ENCODE data around the gene CCDC127.
A peak's percentile ranks its signal among the peaks of the same experiment; 100 is the strongest.
"Not testable (repeated sequence)": the region's sequence is repeated elsewhere in the genome, so short reads cannot be mapped to it uniquely, and the experiment has no call there.

Gene CCDC127

GRCh38 chr5:201672-202071 is 16.3 kb downstream of the CCDC127 start:
- no peak for DNase-seq

DNA sequence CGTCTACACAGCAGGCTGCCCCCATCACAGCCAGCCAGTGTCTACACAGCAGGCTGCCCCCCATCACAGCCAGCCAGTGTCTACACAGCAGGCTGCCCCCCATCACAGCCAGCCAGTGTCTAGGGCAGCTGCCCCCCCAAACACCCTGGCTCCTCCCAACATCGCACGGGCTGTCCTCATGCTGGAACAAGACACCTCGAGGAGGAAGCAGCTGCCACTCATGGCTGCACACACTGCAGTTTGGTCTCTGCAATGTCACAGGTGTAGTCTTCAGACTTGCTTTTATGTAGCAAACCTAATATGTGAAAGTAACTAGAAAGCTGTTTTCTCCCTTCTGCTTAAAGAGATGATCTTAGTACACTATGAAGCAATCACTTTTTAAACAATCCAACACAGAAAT is 17.0 kb downstream of the CCDC127 start:
- DNase-seq = no peak

DNA sequence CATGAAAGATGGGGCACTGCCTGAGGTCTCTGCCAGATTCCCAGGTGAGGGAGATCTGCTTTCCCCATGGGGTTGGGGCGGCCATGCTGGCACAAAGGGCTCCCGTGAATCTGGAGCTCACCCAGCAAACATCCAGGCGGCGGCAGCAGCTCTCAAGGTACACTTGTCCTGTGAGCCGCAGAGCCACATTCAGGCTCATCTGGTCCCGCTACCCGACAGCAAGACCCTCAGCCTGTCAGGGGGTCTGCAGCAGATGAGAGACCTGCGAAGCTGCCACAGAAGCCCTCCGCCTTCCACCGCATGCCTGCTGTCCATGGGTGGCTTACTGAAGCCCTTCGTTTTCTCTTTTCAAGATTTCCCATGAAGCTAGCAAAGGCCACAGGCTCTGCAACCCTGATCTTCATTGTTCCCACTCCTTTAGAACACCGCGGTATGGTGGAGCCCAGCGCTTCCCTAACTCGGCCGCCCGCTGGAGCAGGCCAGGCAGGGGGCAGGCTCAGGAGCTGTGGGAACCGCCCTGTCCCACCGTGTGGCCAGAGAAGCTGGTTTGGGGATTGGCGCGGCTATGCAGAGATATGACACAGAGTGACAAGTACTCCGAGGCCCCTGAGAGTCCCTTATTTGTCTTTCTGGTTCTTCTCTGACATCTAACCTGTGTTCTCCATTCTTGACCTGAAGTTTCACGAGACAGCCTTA is 17.9 kb downstream of the CCDC127 start:
- DNase-seq = no peak

- DNase-seq = no peak
Measured at GRCh38 chr5:199197-199949, 18.6 kb downstream of the CCDC127 start.

DNA sequence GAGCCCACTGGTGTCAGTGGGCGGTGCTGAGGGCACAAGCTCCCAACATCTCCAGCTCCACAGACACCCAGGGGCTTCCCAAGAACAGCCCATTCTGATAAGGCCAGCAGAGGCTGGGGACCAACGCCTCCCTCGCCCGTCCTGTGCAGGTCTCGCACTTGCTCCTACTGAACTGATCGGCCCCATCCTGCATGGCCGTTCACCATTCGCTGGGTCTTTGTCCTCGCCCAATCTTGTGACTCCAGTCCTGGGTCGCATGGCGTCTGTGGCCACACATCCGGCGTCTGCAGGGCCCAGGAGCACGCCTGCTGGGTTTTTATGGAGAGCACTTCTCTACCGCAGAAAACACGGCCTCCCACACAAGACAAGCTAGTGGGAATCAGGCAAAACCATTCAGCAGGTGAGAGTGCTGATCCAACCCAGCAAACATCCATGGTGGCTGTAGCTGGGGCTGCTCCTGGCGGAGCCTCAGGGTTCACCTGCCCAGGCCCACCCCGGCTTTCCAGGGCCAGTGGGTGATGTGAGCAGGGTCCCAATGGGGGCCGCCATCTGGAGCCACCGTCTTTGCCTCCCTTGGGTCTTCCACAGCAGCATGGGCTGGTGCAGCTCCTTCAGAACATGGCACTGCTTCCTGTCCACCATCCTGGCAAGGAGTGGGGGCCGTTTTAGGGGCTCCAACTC is 19.3 kb downstream of the CCDC127 start:
- no peak for DNase-seq

DNA sequence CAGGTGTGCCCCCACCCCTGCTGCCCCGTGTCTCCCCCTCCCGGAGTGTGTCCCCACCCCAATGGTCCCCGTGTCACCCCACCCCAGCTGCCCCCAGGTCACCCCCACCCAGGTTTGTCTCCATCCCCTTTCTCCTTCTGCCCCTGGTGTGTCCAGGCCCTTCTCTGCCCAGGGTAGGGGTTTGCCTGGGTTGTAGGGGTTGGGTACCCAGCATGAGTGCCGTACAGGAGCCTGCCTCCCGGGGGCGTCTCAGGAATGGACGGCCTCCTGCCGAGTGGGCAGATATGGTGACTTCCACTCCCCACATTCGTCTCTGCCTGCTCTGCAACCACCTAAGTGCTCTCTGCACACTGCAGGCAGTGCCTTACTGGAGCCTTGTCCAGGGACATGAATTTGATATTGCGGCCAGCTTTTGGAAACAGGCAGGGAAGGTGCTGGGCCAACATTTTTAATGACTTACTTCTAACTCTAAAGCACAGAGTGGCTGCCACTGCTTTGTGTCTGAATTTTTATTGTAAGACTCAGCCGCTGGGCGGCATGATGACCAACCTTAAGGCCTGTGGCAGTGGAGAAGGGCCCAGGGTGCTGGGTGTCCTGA is 20.0 kb downstream of the CCDC127 start:
- DNase-seq = no peak

DNA sequence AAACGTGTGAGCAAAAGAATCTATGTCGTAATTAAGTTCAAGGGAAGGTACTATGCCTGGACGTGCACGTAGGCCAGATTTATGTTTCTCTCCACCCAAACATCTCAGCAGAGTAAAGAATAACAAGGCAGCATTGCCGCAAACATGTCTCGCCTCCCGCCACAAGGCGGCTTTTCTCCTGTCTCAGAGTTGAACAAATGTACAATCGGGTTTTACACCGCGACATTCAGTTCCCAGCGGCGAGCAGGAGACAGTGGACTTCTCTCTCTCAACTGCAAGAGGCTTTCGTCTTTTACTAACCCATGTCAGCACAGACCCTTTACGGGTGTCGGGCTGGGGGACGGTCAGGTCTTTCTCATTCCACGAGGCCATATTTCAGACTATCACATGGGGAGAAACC is 20.9 kb downstream of the CCDC127 start:
- DNase-seq = not testable (repeated sequence)

GRCh38 chr5:196350-196749 is 21.6 kb downstream of the CCDC127 start:
- no peak for DNase-seq

DNA sequence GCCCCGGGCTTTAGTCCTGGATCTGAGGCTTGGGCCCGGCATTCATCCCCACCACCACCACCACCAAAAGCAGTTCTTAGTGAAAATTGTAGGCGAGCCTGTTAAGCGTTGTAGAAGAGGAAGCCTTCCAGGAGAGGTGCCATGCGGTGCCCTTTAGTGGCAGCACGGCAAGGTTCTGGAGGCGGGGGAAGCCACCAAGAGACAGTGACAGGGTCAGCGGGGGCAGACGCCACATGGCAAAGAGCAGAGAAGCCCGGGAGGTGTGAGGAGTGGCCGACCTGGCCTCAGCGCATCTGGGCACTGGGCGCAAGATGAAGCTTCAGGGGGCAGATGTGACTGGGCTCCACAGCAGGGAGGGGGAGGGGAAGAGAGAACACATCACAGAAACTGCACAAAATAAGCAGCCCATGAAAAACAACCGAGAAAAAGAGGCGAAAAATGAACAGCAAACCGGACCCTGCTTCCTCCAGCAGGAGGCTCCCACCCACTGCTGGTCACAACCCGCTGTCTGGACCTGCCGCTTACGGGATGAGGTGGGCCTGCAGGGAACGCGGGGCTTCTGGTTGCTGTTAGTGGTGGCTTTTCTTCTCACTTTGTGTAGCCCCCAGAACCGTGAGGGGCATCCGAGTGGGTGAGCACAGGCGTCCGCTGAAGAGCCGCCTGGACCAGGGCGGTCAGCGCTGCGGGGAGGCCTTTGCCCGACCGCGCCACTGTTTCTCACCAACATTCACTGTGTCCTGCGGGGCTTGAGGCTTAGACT is 22.4 kb downstream of the CCDC127 start:
- no peak for DNase-seq

DNA sequence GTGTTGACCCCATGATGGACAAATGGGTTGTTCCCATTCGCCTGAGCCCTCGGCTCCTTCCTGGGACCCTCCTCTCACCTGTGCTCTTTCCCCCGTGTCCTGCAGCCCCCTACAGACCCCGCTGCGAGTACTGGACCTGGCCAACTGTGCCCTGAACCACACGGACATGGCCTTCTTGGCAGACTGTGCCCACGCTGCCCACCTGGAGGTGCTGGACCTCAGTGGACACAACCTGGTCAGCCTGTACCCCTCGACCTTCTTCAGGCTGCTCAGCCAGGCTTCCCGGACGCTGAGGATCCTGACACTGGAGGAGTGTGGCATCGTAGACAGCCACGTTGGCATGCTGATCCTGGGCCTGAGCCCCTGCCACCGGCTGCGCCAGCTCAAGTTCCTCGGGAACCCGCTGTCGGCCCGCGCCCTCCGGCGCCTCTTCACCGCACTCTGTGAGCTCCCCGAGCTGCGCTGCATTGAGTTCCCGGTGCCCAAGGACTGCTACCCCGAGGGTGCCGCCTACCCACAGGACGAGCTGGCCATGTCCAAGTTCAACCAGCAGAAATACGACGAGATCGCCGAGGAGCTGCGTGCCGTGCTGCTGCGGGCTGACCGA is 23.2 kb downstream of the CCDC127 start:
- DNase-seq = no peak

DNA sequence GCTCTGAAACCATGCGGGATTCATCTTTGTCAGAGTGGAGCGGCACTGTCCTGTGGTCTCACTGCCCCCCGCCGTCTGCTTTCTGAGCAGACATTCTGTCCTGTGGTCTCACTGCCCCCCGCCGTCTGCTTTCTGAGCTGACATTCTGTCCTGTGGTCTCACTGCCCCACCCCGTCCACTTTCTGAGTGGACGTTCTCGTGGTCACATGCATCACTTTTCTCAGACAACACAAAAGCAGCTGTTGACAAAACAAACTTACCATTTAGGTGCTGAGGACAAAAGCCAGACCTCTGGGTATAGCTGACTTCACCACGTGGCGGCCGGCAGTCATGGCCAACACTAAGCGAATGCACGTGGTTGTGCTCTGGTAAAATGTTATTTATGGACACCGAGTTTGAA is 23.9 kb downstream of the CCDC127 start:
- DNase-seq = no peak

- DNase-seq = no peak
Measured at GRCh38 chr5:192970-193831, 24.8 kb downstream of the CCDC127 start.

GRCh38 chr5:192691-192969 is 25.3 kb downstream of the CCDC127 start:
- no peak for DNase-seq

- DNase-seq = no peak
Measured at GRCh38 chr5:191949-192690, 25.8 kb downstream of the CCDC127 start.

DNA sequence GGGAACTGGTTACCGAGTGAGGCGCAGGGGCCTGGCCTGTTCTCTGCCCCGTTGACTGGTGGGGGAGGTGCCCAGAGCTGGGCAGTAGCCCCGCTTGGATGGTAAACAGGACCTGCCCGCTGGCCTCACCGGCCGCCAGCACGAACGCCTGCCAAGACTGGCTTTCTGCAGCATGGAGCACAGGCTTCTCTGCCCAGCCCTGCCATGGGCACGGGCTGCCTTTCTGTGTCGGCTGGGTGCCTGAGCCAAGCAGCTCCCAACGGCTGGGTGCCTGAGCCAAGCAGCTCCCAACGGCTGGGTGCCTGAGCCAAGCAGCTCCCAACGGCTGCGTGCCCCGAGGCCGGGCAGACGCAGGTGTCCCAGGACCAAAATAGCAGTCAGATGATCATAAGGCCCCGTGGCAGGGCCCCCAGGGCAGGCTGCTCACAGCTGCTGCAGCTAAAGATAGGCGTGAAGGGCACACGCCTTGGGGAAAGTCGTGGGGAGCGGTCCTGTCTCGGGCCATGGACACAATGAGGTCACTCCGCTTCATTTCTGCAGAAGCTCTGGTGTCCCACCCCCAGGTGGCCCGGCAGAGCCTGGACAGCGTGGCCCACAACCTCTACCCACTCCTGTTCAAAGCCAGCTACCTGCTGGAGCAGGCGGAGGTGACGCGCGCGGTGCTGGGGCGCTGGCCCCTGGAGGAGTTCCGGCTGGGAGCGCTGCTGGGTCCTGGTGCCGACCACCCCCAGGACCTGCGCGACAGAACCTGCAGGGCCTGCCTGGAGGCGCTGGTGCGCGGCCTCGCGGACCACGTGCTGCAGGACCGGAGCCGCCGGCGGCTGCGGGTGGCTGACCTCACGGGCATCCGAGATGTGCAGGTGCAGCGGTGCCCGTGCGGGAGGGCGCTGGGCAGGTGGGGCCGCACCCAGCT is 26.7 kb downstream of the CCDC127 start, which contains the start of gene LRRC14B:
Gene LRRC14B, plus strand, starts transcription at position 460 of the 913 bp plus-strand sequence. Its CDS starts 44 bp downstream, at position 504.
- peak; percentile 11 for DNase-seq

GRCh38 chr5:190366-191035 is 27.5 kb downstream of the CCDC127 start:
- no peak for DNase-seq

GRCh38 chr5:189976-190365 is 28.0 kb downstream of the CCDC127 start:
- no peak for DNase-seq

GRCh38 chr5:189486-189885 is 28.5 kb downstream of the CCDC127 start:
- DNase-seq = no peak
